GM19193 (cell line): ENCODE data around the gene SESN1.

ENCODE experiments used
- POLR2A ChIP-seq: IDR thresholded peaks from 4 replicates; pipeline ENCODE4 v1.6.1; 2011; ENCODE audit not compliant: insufficient read depth, insufficient read length; ENCODE audit errors: extremely low read depth

Gene SESN1

DNA sequence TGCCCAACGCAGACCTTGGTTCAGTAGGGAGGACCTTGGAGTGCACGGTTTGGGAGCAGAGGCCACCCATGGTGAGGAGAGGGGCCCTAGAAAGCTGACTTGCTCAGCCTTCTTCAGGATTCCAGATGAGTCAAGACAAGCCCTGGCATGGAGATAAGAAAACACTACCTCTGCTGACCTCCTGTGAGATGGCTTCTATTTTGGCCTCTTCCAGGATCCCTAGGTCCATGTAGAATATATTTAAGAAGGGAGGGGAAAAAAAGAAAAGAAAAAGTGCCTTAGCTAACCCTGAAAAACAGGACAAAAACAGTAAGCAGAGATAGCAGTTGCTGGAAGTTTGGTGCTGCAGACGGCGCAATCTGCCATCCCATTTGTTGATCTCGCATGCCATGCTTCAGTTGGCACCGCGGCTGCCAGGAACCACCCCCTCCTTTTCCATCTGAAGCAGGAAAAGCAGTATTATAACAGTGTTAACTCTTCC is 146.4 kb downstream of the SESN1 start:
- TF ChIP-seq POLR2A, result no peak

DNA sequence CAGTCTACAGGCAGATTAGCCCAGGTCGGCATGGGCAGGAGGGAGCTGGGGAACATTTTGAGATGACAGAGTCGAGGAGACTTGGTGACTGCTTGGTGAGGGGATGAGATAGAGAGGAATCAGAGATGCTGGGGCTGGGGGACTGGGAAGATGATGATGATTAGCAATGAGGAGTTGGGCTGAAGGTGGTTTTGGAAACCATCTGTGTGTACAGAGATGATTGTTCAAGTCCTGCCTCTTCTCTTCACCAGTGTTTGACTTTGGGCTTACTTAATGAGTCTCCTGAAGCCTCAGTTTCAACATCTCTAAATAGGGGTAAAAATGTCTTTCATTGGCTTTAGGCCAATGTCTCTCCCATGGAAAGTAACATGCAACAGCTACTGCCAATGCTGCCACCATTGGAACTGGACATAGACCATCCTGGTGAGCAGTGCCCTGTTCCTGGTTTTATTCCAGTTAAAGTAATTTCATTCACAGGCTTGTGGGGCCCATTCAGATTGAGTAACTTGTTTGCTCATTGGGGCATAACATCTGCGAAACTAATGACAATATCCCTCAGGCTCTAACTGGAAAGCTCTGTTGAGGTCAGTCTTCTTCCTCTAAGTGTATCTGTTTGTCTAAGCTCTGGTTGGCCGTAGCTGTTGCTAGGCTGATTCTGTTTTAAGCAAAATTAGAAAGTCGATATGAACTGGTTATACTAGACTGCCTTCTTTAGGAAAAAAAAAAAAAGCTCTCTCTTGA is 147.4 kb downstream of the SESN1 start:
- TF ChIP-seq POLR2A, result no peak

DNA sequence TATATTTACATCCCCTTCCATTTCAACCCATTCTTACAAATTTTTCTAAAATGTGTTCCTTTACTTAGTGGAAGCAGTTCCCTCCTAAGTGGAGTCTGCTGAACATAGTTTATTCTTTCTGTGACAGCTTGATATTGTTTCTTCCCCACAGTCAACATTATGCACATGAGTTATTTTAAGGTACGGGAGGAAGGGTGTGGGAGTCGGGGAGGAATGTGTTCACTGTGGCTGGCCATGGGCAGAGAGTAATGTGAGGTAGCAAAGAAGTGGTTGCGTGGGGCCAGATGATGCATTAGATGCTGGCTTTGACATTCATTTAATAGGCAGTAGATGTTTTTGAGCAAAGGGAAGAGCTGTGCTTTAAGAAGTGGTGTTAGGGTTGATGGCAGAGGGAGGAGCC is 148.0 kb downstream of the SESN1 start:
- no peak for TF ChIP-seq POLR2A

DNA sequence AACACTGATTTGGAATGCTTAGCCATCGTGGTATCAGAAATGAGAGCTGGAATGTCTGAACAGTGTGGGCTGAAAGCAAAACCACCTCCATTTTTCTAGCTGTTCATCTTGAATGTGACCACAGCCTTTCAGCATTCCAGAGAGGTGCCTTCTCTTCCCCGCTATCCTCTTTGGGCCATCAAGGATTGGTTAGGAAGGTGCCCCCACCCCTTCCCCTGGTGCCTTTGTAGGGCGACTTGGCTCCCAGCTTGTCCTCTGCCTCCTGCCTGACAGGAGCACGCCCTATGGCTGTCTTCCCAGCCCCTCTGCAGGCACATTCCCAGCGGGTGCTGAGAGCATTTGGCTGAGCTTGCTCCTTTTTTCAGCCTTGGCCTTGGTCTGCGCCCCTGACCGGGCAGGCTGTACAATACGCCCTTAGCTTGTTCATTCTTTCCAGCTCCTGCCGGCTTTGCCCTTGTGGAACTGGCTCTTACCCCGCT is 148.9 kb downstream of the SESN1 start:
- TF ChIP-seq POLR2A, result no peak

DNA sequence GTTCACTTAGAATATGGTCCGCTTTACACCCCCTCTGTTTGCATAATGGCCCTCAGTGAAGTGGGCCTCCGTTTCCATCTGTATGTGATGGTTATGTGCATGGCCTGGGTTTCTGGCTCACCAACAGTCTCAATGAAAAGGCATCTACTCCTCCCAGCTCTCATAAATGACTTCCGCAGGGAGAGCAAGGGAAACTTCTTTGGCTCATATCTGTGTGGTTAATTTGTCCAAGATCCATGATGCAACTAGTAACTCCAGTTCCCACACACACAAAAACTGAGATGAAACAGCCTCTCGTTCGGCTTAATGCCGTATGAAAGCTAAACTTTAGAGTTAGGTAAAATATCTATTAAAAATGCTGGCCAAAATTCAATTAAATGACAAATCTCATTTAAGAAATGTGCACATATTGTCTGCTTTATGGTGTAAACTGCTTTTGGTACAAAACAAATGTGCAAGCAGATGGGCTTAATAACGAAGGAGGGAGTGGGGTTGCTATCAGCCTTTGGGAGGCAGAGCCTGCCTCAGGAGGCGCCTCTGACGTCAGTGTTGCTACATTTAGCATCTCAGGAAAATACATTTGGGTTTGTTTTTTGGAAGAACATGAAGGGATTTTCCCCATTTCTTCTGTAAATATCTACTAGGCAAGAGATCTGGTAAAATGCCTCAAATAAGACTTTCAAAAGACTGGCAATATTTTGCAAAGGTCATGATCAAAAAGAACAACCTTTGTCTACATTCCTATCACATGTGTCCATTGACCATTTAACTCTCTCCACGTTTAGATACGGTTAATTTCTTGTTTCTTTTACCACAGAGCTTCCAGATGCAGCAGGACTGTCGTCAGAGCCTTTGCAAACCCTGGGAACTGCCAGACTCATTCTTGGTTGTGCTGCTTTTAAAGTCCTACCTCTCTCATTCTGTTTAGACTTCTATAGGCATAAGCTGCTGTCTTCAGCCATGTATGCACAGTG is 149.7 kb downstream of the SESN1 start:
- TF ChIP-seq POLR2A, result no peak

DNA sequence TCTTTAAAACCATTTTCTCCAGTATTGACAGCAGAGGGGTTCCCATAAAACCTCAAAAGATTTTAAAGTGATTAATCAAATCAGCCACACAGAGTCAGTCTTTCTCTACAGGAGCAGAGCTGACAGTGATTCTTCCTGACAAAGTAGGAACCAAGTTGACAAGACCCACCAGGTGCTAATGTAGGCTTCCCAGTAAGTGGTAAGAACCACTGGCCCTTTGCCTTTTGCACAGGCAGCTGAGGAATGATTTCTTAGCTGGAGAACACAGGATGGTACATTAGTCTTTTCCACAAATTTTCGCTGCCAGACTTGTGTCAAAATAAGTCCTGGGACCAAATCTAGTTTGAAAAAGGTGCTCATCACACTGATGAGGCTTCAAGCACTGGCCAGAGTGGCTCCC is 150.6 kb downstream of the SESN1 start:
- TF ChIP-seq POLR2A, result no peak

DNA sequence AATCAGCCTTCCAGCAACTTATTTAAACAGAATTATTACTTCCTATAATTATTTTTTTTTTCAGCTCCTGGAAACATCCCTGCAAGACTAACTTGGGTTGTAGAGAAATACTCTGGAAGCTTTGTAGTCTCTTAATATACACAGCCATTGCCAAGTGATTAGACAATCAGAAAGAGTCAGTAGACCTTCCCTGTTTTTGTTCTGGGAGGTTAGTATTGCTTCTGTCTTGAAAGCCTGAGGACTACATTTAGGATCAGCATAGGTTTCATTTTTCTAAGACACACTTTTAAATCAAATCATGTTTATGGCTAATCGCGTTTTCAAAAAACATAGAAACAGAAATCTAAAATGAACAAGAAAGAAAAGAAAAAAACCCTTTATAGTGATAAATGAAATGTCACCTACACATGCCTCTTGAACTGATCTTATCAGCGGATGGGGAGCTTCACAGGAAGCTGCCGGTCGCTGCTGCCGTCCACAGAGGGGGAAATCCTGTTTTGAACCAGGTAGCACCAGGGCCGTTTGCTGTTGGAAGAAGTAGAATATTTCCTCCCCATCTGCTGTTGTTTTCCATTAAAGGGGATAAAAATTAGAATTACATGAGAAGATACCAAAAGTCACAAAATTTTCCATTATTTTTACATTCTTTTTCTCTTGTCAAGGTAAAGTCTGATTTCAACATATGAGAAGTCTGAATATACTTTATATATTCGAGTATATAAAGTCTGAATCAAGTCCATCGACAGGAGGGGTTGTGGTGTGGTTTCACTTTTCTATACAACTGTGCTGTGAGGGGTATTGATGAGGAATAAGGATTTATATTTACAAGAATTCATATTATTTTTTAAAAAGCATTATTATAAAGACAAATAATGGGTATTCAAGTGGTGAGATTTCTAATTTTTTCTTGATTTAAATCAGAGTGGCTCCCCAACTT is 151.8 kb downstream of the SESN1 start:
- TF ChIP-seq POLR2A, result no peak

DNA sequence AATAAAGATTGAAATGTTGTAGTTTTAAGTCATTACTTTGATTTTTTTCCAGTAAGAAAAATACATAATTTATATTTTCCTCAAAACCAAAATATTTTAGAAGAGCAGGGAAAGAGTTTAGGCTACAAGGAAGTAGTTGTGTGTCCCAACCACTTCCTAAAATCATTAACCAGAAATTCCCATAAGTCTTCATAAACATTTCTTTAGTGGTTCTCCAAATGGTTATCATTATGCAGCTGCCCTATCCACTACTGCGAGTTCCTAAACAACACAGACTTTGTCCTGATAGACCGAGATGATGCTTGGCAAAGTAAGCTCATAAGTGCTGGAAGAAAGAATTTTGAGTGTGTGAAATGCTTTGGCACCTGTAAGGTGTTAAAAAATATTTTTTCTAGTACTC is 152.8 kb downstream of the SESN1 start:
- TF ChIP-seq POLR2A, result no peak

DNA sequence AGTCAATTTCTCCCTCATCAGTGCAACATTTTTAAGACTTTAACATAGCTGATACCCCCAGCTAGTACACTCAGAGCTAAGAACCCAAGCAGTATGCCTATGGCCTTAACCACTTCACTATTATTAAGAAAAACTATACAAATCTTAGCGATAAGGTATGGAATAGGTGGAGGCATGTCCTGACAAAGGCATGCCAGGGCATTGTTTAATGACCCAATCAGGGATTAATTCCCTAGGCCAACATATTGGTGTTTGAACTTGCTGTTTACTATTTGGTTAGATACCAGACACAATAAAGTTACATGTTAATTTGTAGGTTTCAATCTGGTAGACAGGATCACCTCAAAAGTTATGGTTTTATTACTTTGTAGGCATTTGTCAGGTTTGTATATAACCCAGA is 153.4 kb downstream of the SESN1 start:
- TF ChIP-seq POLR2A, result no peak

DNA sequence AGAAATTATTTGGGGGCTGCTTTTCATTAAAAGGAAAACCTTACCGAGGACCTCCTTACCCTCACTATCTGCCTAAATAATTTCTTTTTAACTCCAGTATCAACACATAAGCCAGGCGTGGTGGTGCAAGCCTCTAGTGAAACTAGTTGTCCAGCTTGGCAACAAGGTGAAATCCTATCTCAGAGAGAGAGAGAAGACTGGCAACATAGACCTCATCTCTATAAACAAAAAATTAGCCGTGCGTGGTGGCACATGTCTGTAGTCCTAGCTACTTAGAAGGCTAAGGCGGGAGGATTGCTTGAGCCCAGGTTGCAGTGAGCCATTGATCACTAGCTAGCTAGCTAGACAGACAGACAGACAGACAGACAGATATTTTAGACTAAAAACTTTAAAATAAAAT is 153.9 kb downstream of the SESN1 start:
- no peak for TF ChIP-seq POLR2A

DNA sequence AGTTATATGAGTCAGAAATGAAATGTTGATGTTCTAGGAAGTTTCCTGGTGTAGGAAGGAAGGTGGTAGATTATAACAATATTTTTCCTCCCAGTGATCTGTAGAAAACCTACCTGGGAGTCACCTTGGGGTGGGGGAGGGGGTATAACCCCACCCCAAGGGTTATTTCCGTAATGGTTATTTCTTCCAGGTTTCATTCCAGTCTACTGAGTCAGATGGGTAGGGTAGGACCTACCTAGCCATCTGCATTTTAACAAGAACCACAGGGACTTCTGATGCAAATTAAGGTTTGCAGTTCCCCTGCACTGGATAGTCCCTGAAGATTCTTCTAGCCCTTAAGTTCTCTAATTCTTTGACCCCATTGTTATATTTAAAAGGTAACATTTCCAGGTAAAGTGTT is 157.5 kb downstream of the SESN1 start:
- no peak for TF ChIP-seq POLR2A
